ENCODE results near the gene C14orf119.

DNA sequence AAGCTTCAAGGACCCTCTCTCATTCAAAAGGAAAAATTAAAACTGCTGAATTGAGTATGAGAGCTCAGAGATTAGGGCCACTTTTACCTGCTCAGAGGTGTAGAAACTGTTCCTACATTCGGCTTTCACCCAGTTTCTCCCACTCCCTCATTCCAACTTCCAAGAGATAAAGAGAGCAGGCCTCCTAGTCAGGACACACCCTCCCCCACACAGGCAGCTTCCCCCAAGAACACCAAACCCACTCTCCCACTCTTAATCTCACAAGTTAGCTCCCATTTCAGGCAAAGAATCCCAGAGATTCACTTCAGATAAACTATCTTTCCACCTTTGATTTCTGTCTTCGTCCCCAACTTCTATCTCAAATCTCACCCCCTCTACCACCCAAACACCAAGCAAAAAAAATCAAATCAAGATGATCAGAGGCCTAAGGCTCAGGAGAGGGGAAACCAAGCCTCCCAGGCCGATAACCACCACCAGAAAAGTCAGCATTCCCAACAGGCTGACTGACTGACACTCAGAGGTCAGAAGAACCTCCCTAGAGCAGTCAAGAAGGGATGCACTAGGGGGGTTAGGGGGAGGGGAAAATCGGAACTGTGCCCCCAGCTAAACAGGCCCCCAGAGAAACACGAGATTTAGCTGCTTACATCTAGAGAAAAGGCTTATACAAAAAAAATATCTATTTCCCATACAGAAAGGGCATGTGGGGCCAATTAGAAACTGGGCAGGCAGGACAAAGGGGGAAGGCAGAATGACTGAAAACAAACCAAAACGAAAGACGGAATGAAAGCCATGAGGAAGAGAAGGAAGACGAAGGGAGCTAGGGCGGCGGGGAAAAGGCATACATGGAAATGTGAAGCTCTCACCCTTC is 24.8 kb upstream of the C14orf119 start:
- TF ChIP-seq, protein P1, sequence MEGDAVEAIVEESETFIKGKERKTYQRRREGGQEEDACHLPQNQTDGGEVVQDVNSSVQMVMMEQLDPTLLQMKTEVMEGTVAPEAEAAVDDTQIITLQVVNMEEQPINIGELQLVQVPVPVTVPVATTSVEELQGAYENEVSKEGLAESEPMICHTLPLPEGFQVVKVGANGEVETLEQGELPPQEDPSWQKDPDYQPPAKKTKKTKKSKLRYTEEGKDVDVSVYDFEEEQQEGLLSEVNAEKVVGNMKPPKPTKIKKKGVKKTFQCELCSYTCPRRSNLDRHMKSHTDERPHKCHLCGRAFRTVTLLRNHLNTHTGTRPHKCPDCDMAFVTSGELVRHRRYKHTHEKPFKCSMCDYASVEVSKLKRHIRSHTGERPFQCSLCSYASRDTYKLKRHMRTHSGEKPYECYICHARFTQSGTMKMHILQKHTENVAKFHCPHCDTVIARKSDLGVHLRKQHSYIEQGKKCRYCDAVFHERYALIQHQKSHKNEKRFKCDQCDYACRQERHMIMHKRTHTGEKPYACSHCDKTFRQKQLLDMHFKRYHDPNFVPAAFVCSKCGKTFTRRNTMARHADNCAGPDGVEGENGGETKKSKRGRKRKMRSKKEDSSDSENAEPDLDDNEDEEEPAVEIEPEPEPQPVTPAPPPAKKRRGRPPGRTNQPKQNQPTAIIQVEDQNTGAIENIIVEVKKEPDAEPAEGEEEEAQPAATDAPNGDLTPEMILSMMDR (IDR thresholded peaks at IDR 0.05): no peak
- no peak for TF ChIP-seq EZH2phosphoT487 (IDR thresholded peaks at IDR 0.05)
- TF ChIP-seq EZH2 (IDR thresholded peaks at IDR 0.05): no peak

All from neural progenitor cell (in vitro differentiated cells).